ENCODE data around the gene ARHGAP33. TPM values are rescaled to one million over a fixed set of nuclear protein-coding genes. Genes with fewer than 3 reads are reported as not detected.

The ARHGAP33 gene
- total RNA-seq, 6 donors from 2014 or later = 5.9 to 109 (median 14.5) TPM

DNA sequence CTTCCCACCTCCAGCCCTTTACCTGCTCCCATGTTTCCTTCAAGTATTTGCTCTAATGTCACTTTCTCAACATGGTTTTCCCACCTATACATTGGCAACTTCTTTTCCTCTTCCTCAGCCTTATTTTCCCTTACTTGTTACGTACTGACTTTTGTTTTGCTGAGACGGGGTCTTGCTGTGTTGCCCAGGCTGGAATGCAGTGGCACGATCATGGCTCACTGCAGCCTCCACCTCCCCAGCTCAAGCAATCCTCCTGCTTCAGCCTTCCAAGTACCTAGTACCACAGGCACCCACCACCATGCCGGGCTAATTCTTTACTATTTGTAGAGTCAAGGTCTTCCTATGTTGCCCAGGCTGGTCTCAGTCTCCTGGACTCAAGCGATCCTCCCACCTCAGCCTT, 32.3 kb downstream of the ARHGAP33 start:
- no peak overlapping the region for H3K4me3 ChIP-seq
- DNase-seq (no peak), ATAC-seq (ENCODE audit: low FRiP score in 2 of 2) (no peak)
- H3K27me3 ChIP-seq = no peaks in the 10 kb centered on the region
- H3K4me1 ChIP-seq = no peaks in the 10 kb centered on the region
- TF ChIP-seq POLR2A (IDR thresholded peaks at IDR 0.05) = no peak
- no peak for TF ChIP-seq POLR2AphosphoS5 (IDR thresholded peaks at IDR 0.05)
- TF ChIP-seq, protein P1, sequence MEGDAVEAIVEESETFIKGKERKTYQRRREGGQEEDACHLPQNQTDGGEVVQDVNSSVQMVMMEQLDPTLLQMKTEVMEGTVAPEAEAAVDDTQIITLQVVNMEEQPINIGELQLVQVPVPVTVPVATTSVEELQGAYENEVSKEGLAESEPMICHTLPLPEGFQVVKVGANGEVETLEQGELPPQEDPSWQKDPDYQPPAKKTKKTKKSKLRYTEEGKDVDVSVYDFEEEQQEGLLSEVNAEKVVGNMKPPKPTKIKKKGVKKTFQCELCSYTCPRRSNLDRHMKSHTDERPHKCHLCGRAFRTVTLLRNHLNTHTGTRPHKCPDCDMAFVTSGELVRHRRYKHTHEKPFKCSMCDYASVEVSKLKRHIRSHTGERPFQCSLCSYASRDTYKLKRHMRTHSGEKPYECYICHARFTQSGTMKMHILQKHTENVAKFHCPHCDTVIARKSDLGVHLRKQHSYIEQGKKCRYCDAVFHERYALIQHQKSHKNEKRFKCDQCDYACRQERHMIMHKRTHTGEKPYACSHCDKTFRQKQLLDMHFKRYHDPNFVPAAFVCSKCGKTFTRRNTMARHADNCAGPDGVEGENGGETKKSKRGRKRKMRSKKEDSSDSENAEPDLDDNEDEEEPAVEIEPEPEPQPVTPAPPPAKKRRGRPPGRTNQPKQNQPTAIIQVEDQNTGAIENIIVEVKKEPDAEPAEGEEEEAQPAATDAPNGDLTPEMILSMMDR (IDR thresholded peaks at IDR 0.05) = no peak
- no peak for TF ChIP-seq EP300 (IDR thresholded peaks at IDR 0.05)
- 87 to 91% methylated on average over 5 of the region's 5 CpGs for WGBS, 2 donors
- H3K9me3 ChIP-seq = no peaks in the 10 kb centered on the region
- no peak overlapping the region for H3K27ac ChIP-seq
- H3K36me3 ChIP-seq = no peaks in the 10 kb centered on the region

DNA sequence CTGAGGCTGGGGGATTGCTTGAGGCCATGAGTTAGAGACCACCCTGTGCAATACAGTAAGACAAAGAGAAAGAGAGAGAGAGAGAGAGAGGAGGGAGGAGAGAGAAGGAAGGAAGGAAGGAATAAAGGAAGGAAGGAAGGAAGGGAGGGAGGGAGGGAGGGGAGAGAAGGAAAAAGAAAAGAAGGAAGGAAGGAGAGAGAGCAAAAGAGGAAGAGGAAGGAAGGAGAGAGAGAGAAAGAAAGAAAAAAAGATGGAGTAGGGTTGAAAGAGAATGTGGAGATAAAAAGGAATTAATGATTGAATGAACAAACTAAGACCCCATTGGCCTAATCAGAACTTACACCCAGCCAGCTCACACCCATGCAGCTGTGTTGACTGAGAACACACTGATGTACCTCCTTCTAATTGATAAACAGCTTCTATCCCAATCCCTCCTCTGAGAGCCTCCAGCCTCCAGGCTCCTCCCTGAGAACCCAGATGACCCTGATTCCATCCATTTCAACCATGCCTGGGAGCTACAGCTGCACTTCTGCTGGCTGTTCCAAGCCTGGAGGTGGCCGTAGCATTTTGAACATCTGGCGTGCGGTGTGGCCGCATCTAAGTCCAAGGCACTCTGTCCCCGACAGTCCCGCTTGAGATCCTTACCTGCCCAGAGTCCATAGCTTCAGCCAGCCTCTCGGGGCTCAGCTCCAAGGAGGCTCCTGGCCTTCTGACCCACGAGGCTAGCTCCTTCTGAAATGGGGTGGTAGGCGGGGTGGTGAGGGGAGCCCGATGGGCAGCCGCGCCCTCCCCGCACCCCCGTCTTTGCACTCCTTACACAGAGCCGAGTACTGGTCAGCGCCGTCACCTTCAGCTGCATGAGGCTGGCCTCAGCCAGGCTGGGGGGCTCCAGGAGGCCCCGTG, 36.2 kb downstream of the ARHGAP33 start:
- Histone ChIP-seq H3K36me3 (no peaks in the 10 kb centered on the region), H3K9me3 (no peaks in the 10 kb centered on the region), H3K27me3 (no peaks in the 10 kb centered on the region), H3K27ac (no peak overlapping the region), H3K4me3 (no peak overlapping the region), H3K4me1 (no peaks in the 10 kb centered on the region)
- 81 to 95% methylated on average over 8 to 18 of the region's 18 CpGs for WGBS, 2 donors
- DNase-seq (no peak), ATAC-seq (ENCODE audit: low FRiP score in 2 of 2) (no peak)
- TF ChIP-seq, protein P1 (IDR thresholded peaks at IDR 0.05) = no peak
- TF ChIP-seq POLR2A (IDR thresholded peaks at IDR 0.05) = no peak
- TF ChIP-seq EP300 (IDR thresholded peaks at IDR 0.05) = no peak
- TF ChIP-seq POLR2AphosphoS5 (IDR thresholded peaks at IDR 0.05) = no peak

DNA sequence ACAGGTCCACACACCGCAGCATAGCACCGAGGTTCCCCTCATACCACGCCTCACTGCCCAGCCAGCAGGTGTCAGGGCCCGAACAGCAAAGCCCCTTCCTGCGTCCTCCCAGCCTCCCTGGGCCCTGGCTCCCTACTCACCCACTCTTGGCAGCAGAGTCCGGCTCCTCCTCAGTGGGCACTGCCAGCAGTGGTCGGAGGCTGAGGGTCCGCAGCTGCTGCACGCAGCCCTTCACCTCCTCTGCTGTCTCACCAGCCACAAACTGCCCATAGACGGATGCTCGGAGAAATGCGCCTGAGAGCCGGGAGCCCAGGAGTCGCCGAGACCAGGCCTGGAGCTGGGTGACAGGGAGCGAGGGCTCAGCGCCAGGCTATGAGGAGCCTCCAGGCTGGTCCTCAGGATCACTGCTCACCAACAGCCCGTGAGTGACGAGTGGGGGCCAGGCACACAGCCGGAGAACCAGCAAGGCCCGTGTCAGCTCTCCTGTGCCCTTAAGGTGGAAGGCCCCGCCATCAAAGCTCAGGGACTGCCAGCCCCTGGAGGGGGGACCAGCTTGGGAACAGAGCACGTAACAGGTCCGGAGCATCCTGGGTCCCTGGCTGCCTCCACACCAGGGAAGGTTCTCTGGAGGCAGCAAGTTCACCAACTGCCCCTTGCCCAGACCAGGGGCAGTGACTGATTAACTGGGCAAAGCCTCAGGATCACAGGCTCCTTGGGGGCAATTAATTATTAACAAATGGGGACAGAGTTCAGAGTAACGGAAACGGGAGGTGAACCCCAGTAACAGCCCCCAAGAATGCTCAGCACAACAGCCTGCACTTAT, 37.1 kb downstream of the ARHGAP33 start, which contains the start of gene PRODH2:
TSS of gene PRODH2 (minus strand) at position 626 of the 823 bp plus-strand sequence. CDS start at position 586, 40 bp downstream.
- H3K27ac ChIP-seq = no peak within 1 kb of the TSS
- peak in 1 of 2 donors; percentile 54 for ATAC-seq (ENCODE audit: low FRiP score in 2 of 2)
- TF ChIP-seq, protein P1 (IDR thresholded peaks at IDR 0.05) = no peak
- TF ChIP-seq POLR2AphosphoS5 (IDR thresholded peaks at IDR 0.05) (no peak), POLR2A (IDR thresholded peaks at IDR 0.05) (no peak), EP300 (IDR thresholded peaks at IDR 0.05) (no peak)
- no peaks in the 10 kb centered on the region for H3K27me3 ChIP-seq
- WGBS, 2 donors = 76 to 80% methylated on average over 8 to 26 of the region's 26 CpGs
- no peaks in the 10 kb centered on the region for H3K36me3 ChIP-seq
- H3K4me3 ChIP-seq = no peak within 1 kb of the TSS
- DNase-seq = peak in 1 of 2 donors; percentile 65
- H3K9me3 ChIP-seq = no peaks in the 10 kb centered on the region
- no peaks in the 10 kb centered on the region for H3K4me1 ChIP-seq

DNA sequence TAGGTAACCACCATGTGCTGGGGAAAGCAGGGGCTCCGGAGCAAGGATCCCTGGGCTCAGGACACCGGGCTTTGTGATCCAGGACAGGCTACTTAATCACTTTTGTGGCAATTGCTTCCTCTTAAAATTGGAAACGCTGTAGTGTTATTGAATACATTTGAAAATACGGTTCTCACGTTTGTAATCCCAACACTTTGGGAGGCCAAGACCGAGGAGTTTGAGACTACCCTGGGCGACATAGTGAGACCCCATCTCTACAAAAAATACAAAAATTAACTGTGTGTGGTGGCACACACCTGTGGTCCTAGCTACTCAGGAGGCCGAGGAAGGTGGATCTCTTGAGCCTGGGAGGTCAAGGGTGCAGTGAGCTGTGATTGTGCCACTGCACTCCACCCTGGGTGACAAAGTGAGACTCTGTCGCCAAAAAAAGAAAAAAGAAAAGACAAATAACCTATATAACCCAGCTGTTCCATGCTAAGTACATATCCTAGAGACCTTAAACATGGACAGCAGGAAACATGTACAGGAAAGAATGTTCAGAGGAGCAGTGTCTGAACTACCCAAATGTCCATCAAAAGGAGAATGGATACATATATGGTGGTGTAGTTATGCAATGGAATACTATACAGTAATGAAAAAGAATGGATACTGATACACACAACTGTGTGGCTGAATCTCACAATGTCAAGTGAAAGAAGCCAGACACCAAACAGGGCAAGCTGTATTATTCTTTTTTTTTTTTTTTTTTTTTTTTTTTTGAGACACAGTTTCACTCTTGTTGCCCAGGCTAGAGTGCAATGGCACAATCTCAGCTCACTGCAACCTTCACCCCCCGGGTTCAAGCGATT, 37.9 kb downstream of the ARHGAP33 start:
- ATAC-seq (ENCODE audit: low FRiP score in 2 of 2) (no peak), DNase-seq (no peak)
- Histone ChIP-seq H3K9me3 (no peaks in the 10 kb centered on the region), H3K36me3 (no peaks in the 10 kb centered on the region), H3K4me3 (no peak overlapping the region), H3K4me1 (no peaks in the 10 kb centered on the region), H3K27ac (no peak overlapping the region), H3K27me3 (no peaks in the 10 kb centered on the region)
- 86% methylated on average over 11 of the region's 11 CpGs for WGBS, 2 donors
- TF ChIP-seq, protein P1 (IDR thresholded peaks at IDR 0.05) = no peak
- TF ChIP-seq POLR2AphosphoS5 (IDR thresholded peaks at IDR 0.05) (no peak), EP300 (IDR thresholded peaks at IDR 0.05) (no peak), POLR2A (IDR thresholded peaks at IDR 0.05) (no peak)
